Measurements from ENCODE around the gene CCNY. TPM values are rescaled to one million over a fixed set of nuclear protein-coding genes. Genes with fewer than 3 reads are reported as not detected.

CCNY gene
- polyA plus RNA-seq, 1 experiment = 39.0 TPM

- Histone ChIP-seq H3K4me3 (ENCODE audit: low read depth, low read length) (no peak overlapping the region), H3K27me3 (ENCODE audit: control insufficient read depth, insufficient read depth, low read length) (no peaks in the 10 kb centered on the region), H3K36me3 (ENCODE audit: control insufficient read depth, insufficient read depth, low read length) (no peaks in the 10 kb centered on the region)
- TF ChIP-seq, protein P1, sequence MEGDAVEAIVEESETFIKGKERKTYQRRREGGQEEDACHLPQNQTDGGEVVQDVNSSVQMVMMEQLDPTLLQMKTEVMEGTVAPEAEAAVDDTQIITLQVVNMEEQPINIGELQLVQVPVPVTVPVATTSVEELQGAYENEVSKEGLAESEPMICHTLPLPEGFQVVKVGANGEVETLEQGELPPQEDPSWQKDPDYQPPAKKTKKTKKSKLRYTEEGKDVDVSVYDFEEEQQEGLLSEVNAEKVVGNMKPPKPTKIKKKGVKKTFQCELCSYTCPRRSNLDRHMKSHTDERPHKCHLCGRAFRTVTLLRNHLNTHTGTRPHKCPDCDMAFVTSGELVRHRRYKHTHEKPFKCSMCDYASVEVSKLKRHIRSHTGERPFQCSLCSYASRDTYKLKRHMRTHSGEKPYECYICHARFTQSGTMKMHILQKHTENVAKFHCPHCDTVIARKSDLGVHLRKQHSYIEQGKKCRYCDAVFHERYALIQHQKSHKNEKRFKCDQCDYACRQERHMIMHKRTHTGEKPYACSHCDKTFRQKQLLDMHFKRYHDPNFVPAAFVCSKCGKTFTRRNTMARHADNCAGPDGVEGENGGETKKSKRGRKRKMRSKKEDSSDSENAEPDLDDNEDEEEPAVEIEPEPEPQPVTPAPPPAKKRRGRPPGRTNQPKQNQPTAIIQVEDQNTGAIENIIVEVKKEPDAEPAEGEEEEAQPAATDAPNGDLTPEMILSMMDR (IDR thresholded peaks at IDR 0.05; ENCODE audit: insufficient read depth, low read depth, low read length) = no peak
- CTCF ChIA-PET = no interaction called here
- POLR2A ChIA-PET = no interaction called here
- DNase-seq (ENCODE audit: low read depth) = no peak
Measured at GRCh38 chr10:35428521-35428920, 92.2 kb downstream of the CCNY start.

GRCh38 chr10:35432781-35433338 is 96.6 kb downstream of the CCNY start:
- Histone ChIP-seq H3K4me3 (ENCODE audit: low read depth, low read length) (no peak overlapping the region), H3K27me3 (ENCODE audit: control insufficient read depth, insufficient read depth, low read length) (no peaks in the 10 kb centered on the region), H3K36me3 (ENCODE audit: control insufficient read depth, insufficient read depth, low read length) (no peaks in the 10 kb centered on the region; the same call in 1 of the 2 replicates)
- POLR2A ChIA-PET = interaction anchor here (1.2 kb wide), 1 partner anchor 12 kb away, joined by 3 read pairs; no protein-coding TSS in a partner anchor
- CTCF ChIA-PET = interaction anchor here (1.6 kb wide), 1 partner anchor 8 kb away, joined by 6 read pairs; no protein-coding TSS in a partner anchor
- DNase-seq (ENCODE audit: low read depth) = no peak
- TF ChIP-seq, protein P1 (IDR thresholded peaks at IDR 0.05; ENCODE audit: insufficient read depth, low read depth, low read length) = no peak

- ChIA-PET POLR2A (no interaction called here), CTCF (no interaction called here)
- Histone ChIP-seq H3K27me3 (ENCODE audit: control insufficient read depth, insufficient read depth, low read length) (no peaks in the 10 kb centered on the region), H3K36me3 (ENCODE audit: control insufficient read depth, insufficient read depth, low read length) (no peaks in the 10 kb centered on the region; the same call in 1 of the 2 replicates), H3K4me3 (ENCODE audit: low read depth, low read length) (no peak overlapping the region)
- TF ChIP-seq, protein P1 (IDR thresholded peaks at IDR 0.05; ENCODE audit: insufficient read depth, low read depth, low read length) = no peak
- no peak for DNase-seq (ENCODE audit: low read depth)
Measured at GRCh38 chr10:35433851-35434426, 97.6 kb downstream of the CCNY start.

DNA sequence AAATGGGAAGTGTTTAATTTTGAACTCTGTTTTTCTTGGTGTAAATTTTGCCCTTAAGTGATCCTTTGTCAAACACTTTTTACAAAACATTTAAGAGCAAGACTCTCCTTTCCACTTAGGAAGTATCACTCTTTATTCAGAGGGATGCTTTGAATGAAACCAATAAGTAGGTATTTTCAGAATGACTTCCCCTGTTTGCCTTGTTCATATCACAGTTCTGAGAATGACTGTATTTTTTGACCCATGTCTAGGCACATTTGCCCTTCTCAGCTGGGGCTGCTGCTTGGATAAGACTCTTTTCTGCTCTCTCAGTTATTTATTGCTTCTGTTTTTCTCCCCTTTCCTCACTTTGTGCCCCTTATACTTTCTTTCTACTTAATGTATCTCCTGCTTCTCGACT is 98.2 kb downstream of the CCNY start:
- ChIA-PET POLR2A (no interaction called here), CTCF (interaction anchor here (0.6 kb wide), 1 partner anchor 729 kb away, joined by 3 read pairs; no protein-coding TSS in a partner anchor)
- no peaks in the 10 kb centered on the region; the same call in 1 of the 2 replicates for H3K36me3 ChIP-seq (ENCODE audit: control insufficient read depth, insufficient read depth, low read length)
- TF ChIP-seq, protein P1 (IDR thresholded peaks at IDR 0.05; ENCODE audit: insufficient read depth, low read depth, low read length) = no peak
- H3K27me3 ChIP-seq (ENCODE audit: control insufficient read depth, insufficient read depth, low read length) = no peaks in the 10 kb centered on the region
- DNase-seq (ENCODE audit: low read depth) = no peak
- no peak overlapping the region for H3K4me3 ChIP-seq (ENCODE audit: low read depth, low read length)

- no peak for DNase-seq (ENCODE audit: low read depth)
- Histone ChIP-seq H3K4me3 (ENCODE audit: low read depth, low read length) (no peak overlapping the region), H3K27me3 (ENCODE audit: control insufficient read depth, insufficient read depth, low read length) (no peaks in the 10 kb centered on the region), H3K36me3 (ENCODE audit: control insufficient read depth, insufficient read depth, low read length) (no peaks in the 10 kb centered on the region; the same call in 1 of the 2 replicates)
- ChIA-PET CTCF (no interaction called here), POLR2A (no interaction called here)
- TF ChIP-seq, protein P1 (IDR thresholded peaks at IDR 0.05; ENCODE audit: insufficient read depth, low read depth, low read length) = no peak
Measured at GRCh38 chr10:35435824-35436223, 99.5 kb downstream of the CCNY start.

Data from BJ (cell line).